Brain pericyte (primary cell): Measurements from ENCODE around the gene PPP1R1C.

ENCODE experiments used
- DNase-seq: peaks from one replicate; pipeline ENCODE4 v3.0.0-alpha.2; 2012; ENCODE audit warnings: low read depth, low spot score

The PPP1R1C gene

GRCh38 chr2:182103526-182103925 is 117.9 kb downstream of the PPP1R1C start:
- no peak for DNase-seq

DNA sequence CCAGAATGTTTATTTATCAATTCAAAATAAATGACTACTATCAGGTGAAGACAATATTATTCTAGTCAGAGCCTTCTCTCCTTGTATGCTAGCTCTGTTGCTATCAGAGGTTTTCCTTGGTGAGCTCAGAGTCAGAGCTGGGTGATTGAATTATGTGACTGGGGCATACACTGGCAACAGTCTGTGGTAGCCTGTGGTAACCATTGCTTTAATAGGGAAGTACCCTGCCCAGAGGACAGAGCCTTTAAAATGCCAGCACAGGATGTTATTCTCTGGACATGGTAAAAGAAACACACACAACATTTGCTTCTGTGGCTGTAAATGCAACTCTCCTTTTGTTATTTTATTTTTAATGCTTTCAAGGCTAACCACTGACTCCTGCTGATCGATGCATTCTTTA is 124.7 kb downstream of the PPP1R1C start:
- no peak for DNase-seq

DNA sequence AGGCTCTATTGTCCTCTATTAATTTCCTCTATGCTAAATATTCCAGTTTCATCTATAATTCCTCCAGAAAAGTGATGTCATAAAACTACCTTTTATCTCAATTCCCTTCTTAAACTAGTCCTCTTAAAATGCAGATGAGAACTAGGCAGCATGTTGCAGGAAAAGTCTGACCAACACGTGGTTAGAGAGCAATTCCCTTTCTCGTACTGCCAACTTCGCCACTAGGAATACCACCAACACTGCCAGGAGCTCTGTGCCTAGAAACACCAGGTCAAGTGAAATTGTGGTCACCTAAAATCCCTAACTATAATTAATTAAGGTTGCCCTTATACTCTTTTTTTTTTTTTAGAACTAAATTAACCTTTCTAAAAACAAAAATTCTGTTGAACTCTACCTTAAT is 127.7 kb downstream of the PPP1R1C start:
- no peak for DNase-seq

GRCh38 chr2:182115258-182115657 is 129.6 kb downstream of the PPP1R1C start:
- no peak for DNase-seq

GRCh38 chr2:182116774-182117173 is 131.1 kb downstream of the PPP1R1C start:
- DNase-seq, result no peak

GRCh38 chr2:182117196-182117595 is 131.5 kb downstream of the PPP1R1C start:
- no peak for DNase-seq

DNA sequence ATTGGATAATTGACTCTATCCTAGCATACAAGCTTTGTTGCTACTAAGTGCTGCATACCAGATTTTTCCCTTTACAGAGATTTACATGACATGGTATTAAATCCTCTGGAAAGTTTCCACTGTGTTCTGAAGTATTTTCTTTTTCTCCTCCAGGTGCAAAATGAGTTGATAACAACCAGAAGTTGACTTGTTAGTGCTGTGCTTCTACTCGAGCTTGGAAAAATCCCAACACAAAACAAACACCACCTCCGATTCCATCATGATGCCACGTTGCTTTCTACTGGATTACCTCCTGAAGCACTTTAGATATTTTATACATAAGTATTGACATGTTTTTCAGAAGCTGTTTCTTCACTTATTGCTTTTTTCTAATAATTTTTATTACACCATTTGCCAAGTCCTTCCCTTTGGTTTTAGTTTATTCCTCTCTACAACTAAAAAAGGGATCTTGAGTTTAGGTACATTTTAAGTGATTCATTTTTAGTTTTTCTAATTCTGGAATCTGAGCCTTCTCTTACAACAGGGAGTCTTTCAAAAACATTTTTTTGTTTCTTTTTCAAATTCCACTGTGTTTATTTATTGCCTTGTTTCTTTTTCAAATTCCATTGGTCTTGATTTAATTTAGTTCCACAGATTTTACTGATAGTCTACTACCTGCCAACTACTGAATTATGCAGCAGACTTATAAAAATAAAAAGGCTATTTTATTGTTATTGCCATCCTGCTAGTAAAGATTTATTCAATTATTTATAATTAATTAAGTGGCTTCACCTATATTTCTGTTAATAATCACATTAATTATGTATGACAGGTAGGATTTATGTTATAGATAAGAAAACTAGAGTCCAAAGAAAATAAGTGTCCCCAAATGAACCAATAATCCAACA is 143.4 kb downstream of the PPP1R1C start:
- no peak for DNase-seq

GRCh38 chr2:182132605-182133004 is 147.0 kb downstream of the PPP1R1C start:
- no peak for DNase-seq

DNA sequence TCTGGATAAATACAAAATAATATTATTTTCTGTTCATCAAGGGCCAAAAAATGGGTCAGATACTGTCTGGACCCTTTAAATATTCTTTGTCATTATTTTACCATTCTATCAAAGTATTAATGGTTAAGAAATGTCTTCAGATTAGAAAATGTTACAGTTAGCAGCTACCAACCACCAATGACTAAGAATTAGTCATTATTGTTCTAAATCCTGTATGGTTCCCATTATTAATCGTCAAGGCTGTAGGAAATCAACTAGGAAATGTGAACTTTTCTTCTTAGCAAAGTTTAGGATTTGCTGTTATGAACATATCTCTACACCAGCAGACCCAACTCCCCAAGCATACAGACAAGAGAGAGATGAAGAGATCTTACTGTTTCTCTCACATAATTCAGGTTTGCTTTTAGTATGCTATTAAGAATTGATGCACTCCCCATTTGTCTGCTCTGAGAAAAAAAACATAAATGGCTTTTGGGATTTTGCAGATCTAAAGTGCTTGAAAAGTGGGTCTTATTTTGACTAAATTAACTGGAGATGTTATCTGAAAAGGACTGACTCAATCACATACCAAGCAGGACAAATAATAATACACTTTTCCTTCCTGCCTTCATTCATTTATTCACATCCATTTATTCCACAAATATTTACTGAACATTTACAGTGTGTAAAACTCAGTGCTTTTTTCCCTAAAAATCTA is 147.7 kb downstream of the PPP1R1C start:
- DNase-seq, result no peak

DNA sequence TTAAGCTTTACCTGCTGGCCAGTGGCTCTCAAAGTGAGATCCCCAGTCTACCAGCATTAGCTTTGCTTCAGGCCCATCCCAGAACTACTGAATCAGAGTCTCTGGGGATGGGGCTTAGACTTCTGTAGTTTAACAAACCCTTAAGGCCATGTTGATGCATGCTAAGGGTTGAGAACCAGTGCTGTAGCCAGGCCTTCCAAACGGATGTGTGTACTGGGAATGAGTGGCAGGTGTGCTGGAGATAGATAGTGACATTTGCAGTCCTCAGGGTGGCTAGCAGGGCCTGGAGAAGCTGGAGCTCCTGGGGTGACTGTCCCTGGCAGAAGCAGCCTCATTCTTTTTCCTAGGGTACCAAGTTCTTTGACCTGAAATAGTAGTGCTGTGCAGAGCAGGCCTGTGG is 148.5 kb downstream of the PPP1R1C start:
- DNase-seq, result no peak

GRCh38 chr2:182142062-182142461 is 156.4 kb downstream of the PPP1R1C start:
- DNase-seq, result no peak

GRCh38 chr2:182144041-182144775 is 158.6 kb downstream of the PPP1R1C start:
- DNase-seq, result no peak

DNA sequence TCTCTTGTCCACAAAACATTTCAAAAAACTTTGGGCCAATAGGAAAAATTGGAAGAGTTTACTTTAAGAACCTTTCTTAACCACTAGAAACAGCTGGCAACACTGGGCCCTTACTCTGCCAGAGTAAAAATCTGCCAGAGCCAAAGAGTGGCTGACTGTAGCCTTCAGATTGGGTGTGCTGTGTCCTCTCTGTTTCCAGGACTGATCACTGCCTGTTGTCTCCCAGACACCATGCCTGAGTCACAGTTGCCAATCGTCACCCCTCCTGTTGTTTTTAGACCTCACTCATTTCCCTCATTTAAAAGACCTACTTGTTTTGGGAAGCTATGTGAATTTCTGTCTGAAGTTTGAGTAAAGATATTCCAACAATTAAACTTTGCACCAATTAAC is 159.1 kb downstream of the PPP1R1C start:
- no peak for DNase-seq

GRCh38 chr2:182148344-182148743 is 162.7 kb downstream of the PPP1R1C start:
- DNase-seq, result no peak

GRCh38 chr2:182163878-182164277 is 178.2 kb downstream of the PPP1R1C start:
- no peak for DNase-seq

- no peak for DNase-seq
Observed at GRCh38 chr2:182164686-182165085, 179.0 kb downstream of the PPP1R1C start.

- no peak for DNase-seq
Observed at GRCh38 chr2:182165202-182165601, 179.5 kb downstream of the PPP1R1C start.

DNA sequence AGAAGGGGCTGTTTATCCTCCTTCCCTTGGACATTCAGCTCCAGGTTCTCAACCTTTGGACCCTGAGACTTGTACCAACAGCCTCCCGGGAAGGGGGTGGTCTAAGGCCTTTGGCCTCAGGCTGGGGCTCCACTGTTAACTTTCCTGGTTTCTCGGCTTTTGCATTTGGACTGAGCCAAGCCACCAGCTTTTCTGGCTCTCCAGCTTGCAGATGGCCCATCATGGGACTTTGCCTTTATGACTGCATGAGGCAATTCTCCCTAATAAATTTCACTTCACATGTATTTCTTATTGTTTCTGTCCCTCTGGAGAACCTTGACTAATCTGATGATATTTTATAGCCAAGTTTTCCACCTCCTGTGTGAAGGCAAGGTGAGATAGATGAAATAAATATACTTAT is 180.8 kb downstream of the PPP1R1C start:
- DNase-seq, result no peak

DNA sequence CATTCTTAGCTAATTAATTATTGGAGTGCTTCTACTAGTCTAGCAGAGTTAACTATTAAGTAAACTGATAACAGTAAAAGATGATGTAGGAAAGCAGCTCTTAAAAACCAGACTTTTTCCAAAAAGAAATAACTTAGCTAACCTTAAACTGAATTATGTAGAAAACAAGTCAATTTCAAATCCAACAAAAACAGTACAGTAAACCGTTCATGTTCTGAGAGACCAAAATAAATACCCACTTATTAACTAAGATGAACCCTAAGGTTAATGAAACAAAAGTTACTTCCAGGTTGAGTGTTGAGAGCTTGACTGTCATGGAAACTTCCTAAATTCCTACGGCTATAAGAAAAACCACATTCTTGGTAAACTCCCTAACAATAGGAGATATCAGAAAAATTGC is 181.2 kb downstream of the PPP1R1C start:
- DNase-seq, result no peak
